WTC11 (cell line): ENCODE results near the gene LAMTOR4. TPM values are rescaled to one million over a fixed set of nuclear protein-coding genes. Genes with fewer than 3 reads are reported as not detected.
A peak's percentile ranks its signal among the peaks of the same experiment; 100 is the strongest.

ENCODE experiments used
- ATAC-seq: fragments of 200-7000 bp; cut with Tn5 transposase; 2 replicates; pipeline ENCODE4 v1.10.0; 2021; ENCODE audit warnings: mild to moderate bottlenecking, moderate library complexity
- CTCF ChIA-PET: fragments of 300-600 bp; sonication (Branson Sonifier 250); formaldehyde crosslinking; loops from one replicate; lab custom pipeline; 2021; ENCODE audit warnings: antibody characterized with exemption; lab: Charles Lee
- POLR2A ChIA-PET: fragments of 350-600 bp; sonication (Branson Sonifier 250); formaldehyde crosslinking; loops from one replicate; lab custom pipeline; 2021; ENCODE audit warnings: antibody characterized with exemption; lab: Charles Lee
- DNase-seq: peaks from one replicate; pipeline ENCODE4 v3.0.0; 2021; ENCODE audit warnings: low spot score
- H3K27ac Mint-ChIP-seq: 2 replicates; pipeline ENCODE4 v1.8.0; 2021; ENCODE audit warnings: mixed read lengths
- H3K27me3 Mint-ChIP-seq: 2 replicates; pipeline ENCODE4 v1.8.0; 2021; ENCODE audit warnings: low read depth, mild to moderate bottlenecking, moderate library complexity, mixed read lengths
- H3K36me3 Mint-ChIP-seq: 2 replicates; pipeline ENCODE4 v1.8.0; 2021; ENCODE audit warnings: mixed read lengths
- H3K4me1 Mint-ChIP-seq: 2 replicates; pipeline ENCODE4 v1.8.0; 2022; ENCODE audit warnings: mixed read lengths
- H3K4me3 Mint-ChIP-seq: 2 replicates; pipeline ENCODE4 v1.8.0; 2021; ENCODE audit warnings: mild to moderate bottlenecking, moderate library complexity, mixed read lengths
- H3K9me3 Mint-ChIP-seq: 2 replicates; pipeline ENCODE4 v1.8.0; 2021; ENCODE audit warnings: mixed read lengths
- ATF1 ChIP-seq: sonication (generic); formaldehyde crosslinking; IDR thresholded peaks from 2 replicates; pipeline ENCODE4 v1.8.1; 2023; ENCODE audit warnings: mild to moderate bottlenecking, moderate library complexity, missing genetic modification reagents
- ATF3 ChIP-seq: sonication (generic); formaldehyde crosslinking; conservative IDR thresholded peaks from 2 replicates; pipeline ENCODE4 v1.8.1; 2022; ENCODE audit warnings: mild to moderate bottlenecking, missing genetic modification reagents
- ERG ChIP-seq: fragments of 250-450 bp; sonication (Bioruptor Pico); IDR thresholded peaks from 2 replicates; pipeline ENCODE4 v1.8.0; 2021; ENCODE audit warnings: mild to moderate bottlenecking
- FOXJ3 ChIP-seq: sonication (generic); formaldehyde crosslinking; IDR thresholded peaks from 2 replicates; pipeline ENCODE4 v1.9.0; 2021; ENCODE audit warnings: missing genetic modification reagents, mild to moderate bottlenecking, borderline replicate concordance
- FOXP1 ChIP-seq: sonication (generic); formaldehyde crosslinking; IDR thresholded peaks from 2 replicates; pipeline ENCODE4 v1.8.0; 2022; ENCODE audit warnings: missing genetic modification reagents, mild to moderate bottlenecking, moderate library complexity, borderline replicate concordance
- IRF1 ChIP-seq: sonication (generic); formaldehyde crosslinking; IDR thresholded peaks from 2 replicates; pipeline ENCODE4 v1.8.0; 2023; ENCODE audit warnings: missing genetic modification reagents
- JAZF1 ChIP-seq: fragments of 250-450 bp; sonication (Bioruptor Pico); IDR thresholded peaks from 2 replicates; pipeline ENCODE4 v1.9.0; 2021; ENCODE audit warnings: moderate library complexity, mild to moderate bottlenecking, inconsistent platforms
- NFATC4 ChIP-seq: fragments of 250-450 bp; sonication (Bioruptor Pico); IDR thresholded peaks from 2 replicates; pipeline ENCODE4 v1.9.0; 2021; ENCODE audit warnings: mild to moderate bottlenecking
- NFYB ChIP-seq: sonication (generic); formaldehyde crosslinking; conservative IDR thresholded peaks from 2 replicates; pipeline ENCODE4 v1.8.0; 2022; ENCODE audit warnings: low read depth, missing genetic modification reagents
- RORB ChIP-seq: fragments of 250-450 bp; sonication (Bioruptor Pico); IDR thresholded peaks from 2 replicates; pipeline ENCODE4 v1.9.0; 2021; ENCODE audit warnings: mild to moderate bottlenecking
- USF1 ChIP-seq: sonication (generic); formaldehyde crosslinking; IDR thresholded peaks from 2 replicates; pipeline ENCODE4 v1.8.0; 2022; ENCODE audit warnings: mild to moderate bottlenecking, missing genetic modification reagents
- ZBTB43 ChIP-seq: sonication (generic); formaldehyde crosslinking; IDR thresholded peaks from 2 replicates; pipeline ENCODE4 v1.8.1; 2023; ENCODE audit warnings: mild to moderate bottlenecking, missing genetic modification reagents
- ZNF219 ChIP-seq: sonication (generic); formaldehyde crosslinking; IDR thresholded peaks from 2 replicates; pipeline ENCODE4 v1.8.0; 2023; ENCODE audit warnings: missing genetic modification reagents, mild to moderate bottlenecking, borderline replicate concordance
- ZNF425 ChIP-seq: fragments of 250-450 bp; sonication (Bioruptor Pico); conservative IDR thresholded peaks from 2 replicates; pipeline ENCODE4 v1.9.0; 2021; ENCODE audit warnings: mild to moderate bottlenecking
- total RNA-seq: library from RNA; stranded (reverse); gene quantifications from 3 replicates; pipeline ENCODE4 v1.2.3, GENCODE V29; 2021

LAMTOR4 gene
- total RNA-seq, 1 experiment from 2014 or later, result 199 TPM

GRCh38 chr7:100115026-100115425 is 33.7 kb upstream of the LAMTOR4 start:
- TF ChIP-seq ATF1 (CRISPR knock-in tag), result no peak
- TF ChIP-seq ATF3 (CRISPR knock-in tag), result no peak
- no peak for TF ChIP-seq FOXP1
- TF ChIP-seq RORB (CRISPR knock-in tag), result no peak
- no peak for TF ChIP-seq ZNF219
- no peak for TF ChIP-seq FOXJ3 (CRISPR knock-in tag)
- ATAC-seq (no peak), DNase-seq (no peak)
- Mint-ChIP-seq H3K4me3 (no peak overlapping the region), H3K27ac (no peak overlapping the region), H3K27me3 (no peaks in the 10 kb centered on the region), H3K4me1 (peaks cover 4% of the 10 kb centered on the region; the same call in 1 of the 2 replicates), H3K36me3 (peaks cover 34% of the 10 kb centered on the region), H3K9me3 (no peaks in the 10 kb centered on the region)
- ChIA-PET POLR2A (no interaction called here), CTCF (no interaction called here)

- CTCF ChIA-PET, result no interaction called here
These were observed 30.2 kb upstream of the LAMTOR4 start for GRCh38 chr7:100118388-100119071.

More at GRCh38 chr7:100118388-100119071, 30.2 kb upstream of the LAMTOR4 start:
- ATAC-seq, result no peak
- Mint-ChIP-seq H3K36me3 (peaks cover 5% of the 10 kb centered on the region), H3K27ac (peak overlapping the region; percentile 96), H3K4me1 (peaks cover 15% of the 10 kb centered on the region), H3K9me3 (no peaks in the 10 kb centered on the region), H3K27me3 (no peaks in the 10 kb centered on the region), H3K4me3 (peak overlapping the region; percentile 98)
- POLR2A ChIA-PET, result no interaction called here
- no peak for TF ChIP-seq NFATC4 (CRISPR knock-in tag)
- TF ChIP-seq ZBTB43 (CRISPR knock-in tag), result no peak
- no peak for TF ChIP-seq USF1
- TF ChIP-seq IRF1, result no peak
- TF ChIP-seq ERG (CRISPR knock-in tag), result no peak
- no peak for TF ChIP-seq ZNF425 (CRISPR knock-in tag)
- no peak for TF ChIP-seq JAZF1 (CRISPR knock-in tag)
- TF ChIP-seq FOXJ3 (CRISPR knock-in tag), result no peak
- TF ChIP-seq RORB (CRISPR knock-in tag), result no peak
- TF ChIP-seq NFYB (CRISPR knock-in tag), result no peak
- no peak for DNase-seq
